NCI-H2227 treated with DMSO at 0.1 percent for 48 hours (cell line): ENCODE data around the gene RBM26.
A peak's percentile ranks its signal among the peaks of the same experiment; 100 is the strongest.

Experiments
- DNase-seq: peaks from one replicate; lab custom pipeline; 2025; lab: John Stamatoyannopoulos, UW

RBM26 gene

GRCh38 chr13:79405831-79406596, at the start of gene RBM26:
Gene RBM26, minus strand, starts transcription at chr13:79406255. Its CDS starts 481 bp downstream, at chr13:79405774.
- peak; percentile 85 for DNase-seq

DNA sequence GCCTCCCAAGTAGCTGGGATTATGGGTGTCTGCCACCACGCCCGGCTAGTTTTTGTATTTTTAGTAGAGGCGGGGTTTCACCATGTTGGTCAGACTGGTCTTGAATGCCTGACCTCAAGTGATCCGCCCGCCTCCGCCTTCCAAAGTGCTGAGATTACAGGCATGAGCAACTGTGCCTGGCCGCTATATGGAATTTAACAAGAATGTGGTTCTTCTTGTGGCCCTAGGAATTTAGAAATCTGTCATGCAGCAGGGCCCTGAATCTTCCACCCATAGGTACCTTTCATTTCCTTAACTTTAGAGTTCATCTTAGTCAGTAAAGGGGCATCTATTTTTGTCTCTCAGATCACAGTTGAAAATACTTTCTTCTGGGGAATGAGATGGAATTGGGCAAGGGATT, 49.3 kb upstream of the RBM26 start:
- DNase-seq = no peak

GRCh38 chr13:79452239-79452913, 46.3 kb upstream of the RBM26 start:
- no peak for DNase-seq

DNA sequence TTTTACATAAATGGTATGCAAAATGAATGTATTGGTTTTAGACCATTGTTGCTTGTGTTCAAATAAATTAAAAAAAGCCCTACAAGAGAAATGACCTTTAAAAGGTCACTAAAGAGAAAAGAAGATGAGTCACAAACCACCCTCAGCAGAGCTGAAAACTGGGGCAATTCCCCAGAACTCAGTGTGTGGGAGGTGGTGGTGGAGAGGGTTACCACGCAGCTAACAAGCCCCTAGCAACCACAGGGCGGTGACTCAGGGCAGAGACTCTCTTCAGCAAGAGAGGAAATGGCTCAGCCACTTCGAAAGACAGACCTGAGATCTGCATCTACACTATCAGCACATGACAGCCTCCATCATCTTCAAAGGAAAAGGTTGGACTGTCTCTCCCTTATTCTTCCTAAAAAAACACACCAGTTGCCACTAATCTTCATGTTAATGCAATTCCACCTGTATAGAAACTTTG, 45.5 kb upstream of the RBM26 start:
- DNase-seq = no peak

GRCh38 chr13:79450110-79450509, 44.1 kb upstream of the RBM26 start:
- no peak for DNase-seq

- no peak for DNase-seq
Measured at GRCh38 chr13:79448413-79448812, 42.4 kb upstream of the RBM26 start.

DNA sequence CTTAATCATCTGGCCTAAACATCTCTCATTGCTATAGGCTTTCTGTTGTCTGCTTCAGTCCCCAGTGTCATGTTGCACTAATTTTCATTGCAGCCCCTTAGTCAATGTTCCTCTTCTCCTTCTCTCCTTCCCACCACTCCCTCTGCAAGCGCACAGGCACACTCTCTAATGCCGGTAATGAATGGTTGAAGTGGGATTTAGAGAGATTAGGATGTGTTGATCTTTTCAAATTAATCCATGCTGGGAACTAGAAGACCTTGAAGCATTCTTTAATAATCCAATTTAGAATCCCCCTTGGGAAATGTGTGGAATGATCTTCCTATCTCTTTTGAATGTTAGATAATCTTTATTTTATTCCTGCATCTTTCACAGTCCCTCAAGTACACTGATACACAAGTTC, 41.7 kb upstream of the RBM26 start:
- no peak for DNase-seq

DNA sequence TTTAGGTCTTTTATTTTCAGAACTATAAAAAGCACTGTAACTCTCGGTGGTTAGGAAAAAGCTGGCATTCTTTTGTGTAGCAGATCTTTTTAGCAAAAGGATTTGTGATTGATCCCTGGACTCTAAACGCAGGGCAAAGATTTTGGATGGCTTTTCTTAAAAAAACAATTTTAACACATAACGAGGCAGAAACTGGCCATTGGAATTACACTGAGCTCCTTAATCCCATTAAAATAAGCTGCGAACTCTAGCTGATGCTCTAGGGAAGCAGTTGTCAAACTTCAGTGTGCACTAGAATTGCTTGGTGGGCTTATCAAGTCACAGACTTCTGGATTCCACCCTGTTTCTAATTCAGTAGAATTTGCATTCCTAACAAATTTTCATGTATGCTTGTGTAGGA, 41.1 kb upstream of the RBM26 start:
- DNase-seq = no peak

GRCh38 chr13:79445968-79446645, 40.1 kb upstream of the RBM26 start:
- DNase-seq = no peak

- DNase-seq = no peak
Measured at GRCh38 chr13:79442706-79443105, 36.7 kb upstream of the RBM26 start.

GRCh38 chr13:79442221-79442620, 36.2 kb upstream of the RBM26 start:
- no peak for DNase-seq

DNA sequence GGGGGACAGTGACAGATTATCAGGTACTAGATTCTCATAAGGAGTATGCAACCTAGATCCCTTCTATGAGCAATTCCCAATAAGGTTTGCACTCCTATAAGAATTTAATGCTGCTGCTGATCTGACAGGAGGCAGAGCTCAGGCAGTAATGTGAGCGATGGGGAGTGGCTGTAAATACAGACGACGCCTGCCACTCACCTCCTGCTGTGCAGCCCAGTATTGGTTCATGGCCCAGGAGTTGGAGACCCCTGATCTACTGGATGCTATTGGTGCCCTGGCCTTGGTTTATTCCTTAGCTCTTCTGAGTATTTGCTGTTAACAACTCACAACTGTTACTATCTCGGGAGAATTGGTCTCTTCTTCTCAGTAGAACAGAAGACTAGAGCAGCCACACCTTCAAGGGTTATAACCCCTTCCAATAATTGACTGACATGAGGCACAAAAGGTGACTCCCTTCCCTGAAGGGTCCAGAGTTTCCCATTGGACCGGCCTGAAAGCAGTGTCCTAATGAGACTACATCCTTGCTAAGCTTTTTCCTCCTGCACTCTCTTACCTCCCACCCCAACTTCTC, 35.0 kb upstream of the RBM26 start:
- no peak for DNase-seq

DNA sequence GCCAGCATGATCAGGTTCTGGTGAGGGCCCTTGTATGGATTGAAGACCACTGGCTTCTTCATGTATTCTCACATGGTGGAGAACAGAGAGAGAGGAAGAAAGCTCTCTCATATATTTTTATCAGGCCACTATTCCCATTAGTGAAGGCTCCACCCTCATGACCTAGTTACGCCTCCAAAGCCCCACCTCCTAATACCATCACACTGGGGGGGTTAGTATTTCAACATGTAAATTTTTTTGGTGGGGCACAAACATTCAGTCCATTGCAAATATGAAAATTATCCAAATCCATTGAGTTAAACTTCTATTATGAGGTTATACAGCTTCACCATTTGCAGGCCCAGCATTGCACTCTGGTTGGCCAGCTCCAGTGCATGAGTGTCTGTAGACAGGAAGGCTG, 33.2 kb upstream of the RBM26 start:
- DNase-seq = no peak

- DNase-seq = no peak
Measured at GRCh38 chr13:79435561-79435990, 29.5 kb upstream of the RBM26 start.

DNA sequence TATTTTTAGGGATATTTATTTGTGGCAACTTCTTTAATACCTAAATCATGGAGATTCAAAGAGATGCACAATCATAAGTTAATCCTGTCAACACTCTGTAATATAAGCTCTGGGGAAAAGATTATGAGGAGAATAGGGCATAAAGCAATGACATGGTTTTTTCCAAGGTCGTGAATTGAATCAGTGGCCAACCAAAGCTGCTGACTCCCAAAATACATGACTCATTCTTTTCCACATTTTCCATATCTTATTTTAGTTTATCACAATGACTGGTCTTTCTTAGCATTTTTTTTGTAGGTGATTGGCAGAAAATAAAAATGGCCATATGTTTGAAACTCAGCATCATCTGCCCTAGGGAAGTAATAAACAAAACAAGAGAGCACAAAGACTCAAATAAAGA, 28.5 kb upstream of the RBM26 start:
- no peak for DNase-seq

DNA sequence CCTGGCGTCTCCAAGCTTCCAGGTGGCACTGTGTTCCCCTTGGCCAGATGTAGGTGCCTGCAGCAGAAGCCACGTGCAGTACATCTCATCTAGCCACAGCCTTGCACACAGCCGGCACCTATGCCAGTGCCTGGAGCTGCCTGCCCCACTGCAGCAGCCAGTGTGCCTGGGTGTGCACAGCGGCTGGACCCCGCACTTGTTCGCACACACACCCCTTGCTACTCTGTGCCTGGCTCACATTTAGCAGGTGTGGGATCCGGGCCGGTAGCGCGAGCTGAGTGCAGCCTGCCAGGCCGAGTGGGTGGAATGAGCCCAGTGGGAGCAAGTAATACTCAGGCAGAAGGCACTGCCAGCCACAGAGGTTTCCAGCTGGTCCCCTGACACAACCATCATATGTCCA, 26.9 kb upstream of the RBM26 start:
- DNase-seq = no peak

- DNase-seq = no peak
Measured at GRCh38 chr13:79432086-79432485, 26.0 kb upstream of the RBM26 start.

DNA sequence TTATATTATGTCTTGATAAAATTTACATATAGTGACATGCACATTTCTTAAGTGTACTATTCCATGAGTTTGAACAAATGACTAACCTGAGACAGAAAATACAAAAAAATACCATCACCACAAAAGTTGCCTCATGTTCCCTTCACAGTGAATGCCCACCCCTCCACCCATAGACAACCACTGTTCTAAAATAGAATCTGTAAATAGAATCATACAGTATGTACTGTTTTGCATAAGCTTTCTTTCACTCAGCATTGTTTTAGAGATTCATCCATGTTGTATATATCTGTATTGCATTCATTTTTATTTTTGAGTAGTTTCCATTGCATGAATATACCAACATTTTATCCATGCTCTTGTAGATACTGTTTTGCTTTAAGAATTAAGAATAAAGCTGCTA, 23.3 kb upstream of the RBM26 start:
- DNase-seq = no peak

DNA sequence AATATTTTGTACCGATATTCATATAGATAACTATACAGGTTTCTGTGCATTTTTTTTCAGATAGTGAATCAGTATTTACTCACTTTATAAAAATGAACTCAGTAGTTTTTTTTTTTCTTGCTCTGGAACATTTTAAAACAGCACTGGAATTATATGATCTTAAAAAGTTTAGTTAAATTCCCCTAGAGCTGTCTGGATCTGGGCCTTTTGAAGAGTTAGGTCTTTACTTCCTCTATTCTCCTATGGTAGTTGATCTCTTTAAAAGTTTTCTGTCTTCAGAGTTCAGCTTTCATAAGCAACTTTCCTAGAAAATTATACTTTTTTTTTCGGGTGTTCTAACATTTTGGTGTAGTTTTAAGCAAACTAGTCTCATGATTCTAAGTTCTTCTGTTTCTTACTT, 21.8 kb upstream of the RBM26 start:
- DNase-seq = no peak

DNA sequence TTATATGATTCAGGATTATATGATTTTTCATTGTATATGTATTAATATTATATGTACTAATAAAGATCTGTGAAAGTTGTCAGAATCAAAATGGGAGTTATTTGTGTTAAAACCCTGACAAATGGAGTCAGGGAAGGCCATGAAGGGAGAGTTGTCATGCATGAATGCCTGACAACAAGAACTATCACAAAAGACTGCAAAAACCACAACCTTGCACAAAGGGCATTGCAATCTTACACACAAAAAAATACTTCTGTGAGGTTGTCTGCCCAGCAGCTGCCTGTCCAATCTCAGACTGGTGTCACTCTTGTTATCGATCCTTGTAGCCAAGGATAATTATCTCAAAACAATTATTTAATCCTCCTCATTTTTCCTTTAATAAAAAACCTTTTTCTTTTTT, 21.2 kb upstream of the RBM26 start:
- no peak for DNase-seq

- DNase-seq = peak; percentile 14
Measured at GRCh38 chr13:79423801-79424642, 18.0 kb upstream of the RBM26 start.

- no peak for DNase-seq
Measured at GRCh38 chr13:79423340-79423739, 17.3 kb upstream of the RBM26 start.
